ENCODE measurements around the gene OSMR. TPM values are rescaled to one million over a fixed set of nuclear protein-coding genes. Genes with fewer than 3 reads are reported as not detected.
A peak's percentile ranks its signal among the peaks of the same experiment; 100 is the strongest.
"Not testable (repeated sequence)": the region's sequence is repeated elsewhere in the genome, so short reads cannot be mapped to it uniquely, and the experiment has no call there.

The OSMR gene
- total RNA-seq, 1 experiment from 2014 or later: 28.1 TPM

DNA sequence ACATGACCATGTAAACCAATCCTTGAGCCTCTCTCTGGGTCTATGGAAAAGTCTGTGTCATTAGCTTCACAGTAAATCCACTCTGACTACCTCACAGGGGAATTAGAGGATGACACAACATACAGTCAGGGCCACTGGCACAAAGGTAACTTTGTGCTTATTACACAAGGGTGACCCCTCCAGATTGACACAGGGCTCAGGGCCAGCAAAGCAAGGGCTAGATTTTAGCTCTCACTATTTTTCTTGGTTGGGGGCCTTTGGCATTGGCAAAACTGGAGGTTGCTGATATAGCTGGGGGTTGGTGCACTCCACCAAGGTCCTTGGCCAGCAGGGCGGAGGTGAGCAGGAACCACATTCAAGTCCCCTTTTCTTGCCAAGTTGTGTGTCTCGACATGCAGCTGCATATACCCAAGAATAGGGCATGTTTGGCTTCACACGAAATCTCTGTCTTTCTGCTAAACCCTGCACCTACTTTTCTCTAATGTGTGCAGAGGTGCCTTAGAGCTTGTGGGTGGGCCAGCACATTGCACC lies 15.2 kb upstream of the OSMR start:
- DNase-seq (ENCODE audit: low read depth): peak; percentile 37

GRCh38 chr5:38831117-38831516 lies 14.7 kb upstream of the OSMR start:
- no peak for DNase-seq (ENCODE audit: low read depth)

- peak; percentile 62 for DNase-seq (ENCODE audit: low read depth)
Measured at GRCh38 chr5:38831909-38832308, 13.9 kb upstream of the OSMR start.

DNA sequence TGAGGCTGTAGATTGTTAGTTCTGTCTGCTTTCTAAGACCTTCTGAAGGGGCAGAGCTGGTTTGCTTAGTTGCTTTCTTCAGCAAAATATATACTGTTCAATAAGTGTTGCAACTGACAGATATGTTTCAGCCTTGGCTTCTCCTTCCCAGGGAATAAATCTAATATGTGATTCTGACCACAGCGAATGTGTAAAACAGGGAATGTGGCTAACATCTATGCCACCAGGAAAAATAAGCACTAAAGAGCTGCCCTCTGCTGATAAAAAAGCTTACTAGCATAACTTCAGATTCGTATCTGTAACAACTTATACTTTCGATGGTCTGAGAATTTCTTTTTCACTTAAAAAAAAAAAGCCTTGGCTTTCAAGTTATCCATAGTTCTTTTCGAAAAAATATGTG lies 13.0 kb upstream of the OSMR start:
- DNase-seq (ENCODE audit: low read depth): no peak

- DNase-seq (ENCODE audit: low read depth): no peak
Measured at GRCh38 chr5:38835887-38836286, 9.9 kb upstream of the OSMR start.

DNA sequence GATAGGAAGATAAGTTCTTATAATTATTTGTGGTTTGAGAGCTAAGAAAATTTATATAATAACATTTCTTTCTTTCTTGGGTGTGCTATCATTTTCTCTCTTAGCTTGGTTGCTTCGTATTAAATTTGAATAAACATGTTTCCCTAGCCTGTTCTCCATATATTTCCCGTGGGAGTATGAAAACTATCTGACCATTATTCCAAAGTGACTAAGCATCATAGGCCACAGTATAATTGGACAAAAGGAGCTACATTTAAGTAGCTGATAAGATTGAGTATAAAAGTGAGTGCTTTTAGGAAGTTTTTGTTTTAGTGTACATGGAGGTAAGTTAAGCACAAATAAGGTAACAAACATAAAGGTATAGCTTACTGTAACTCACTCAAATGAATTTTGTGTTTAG lies 8.4 kb upstream of the OSMR start:
- DNase-seq (ENCODE audit: low read depth): peak; percentile 56

DNA sequence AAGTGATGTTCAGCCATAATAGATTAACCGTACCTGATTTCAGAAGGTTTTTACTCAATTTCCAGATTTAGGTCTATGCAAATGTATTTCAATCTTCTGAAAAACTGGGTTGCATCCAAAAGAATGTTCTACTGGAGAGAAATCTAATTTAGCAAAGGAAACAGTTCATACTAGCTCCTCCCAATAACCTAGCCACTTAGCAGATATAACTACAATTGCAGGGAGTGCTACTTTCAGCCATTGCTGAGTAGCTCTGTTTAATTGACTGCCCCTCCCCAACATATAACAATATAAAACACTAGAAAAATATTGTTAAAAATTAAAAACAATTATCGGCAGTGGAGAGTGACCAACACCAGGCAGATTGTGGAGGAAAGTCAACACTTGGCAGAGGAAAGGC lies 7.9 kb upstream of the OSMR start:
- DNase-seq (ENCODE audit: low read depth): no peak

GRCh38 chr5:38843665-38844064 lies 2.1 kb upstream of the OSMR start:
- DNase-seq (ENCODE audit: low read depth): no peak

- no peak for DNase-seq (ENCODE audit: low read depth)
Measured at GRCh38 chr5:38846379-38847011, 683 bp downstream of the OSMR start.

GRCh38 chr5:38847559-38848347 lies 1.9 kb downstream of the OSMR start:
- no peak for DNase-seq (ENCODE audit: low read depth)

GRCh38 chr5:38848637-38849036 lies 2.8 kb downstream of the OSMR start:
- DNase-seq (ENCODE audit: low read depth): no peak

DNA sequence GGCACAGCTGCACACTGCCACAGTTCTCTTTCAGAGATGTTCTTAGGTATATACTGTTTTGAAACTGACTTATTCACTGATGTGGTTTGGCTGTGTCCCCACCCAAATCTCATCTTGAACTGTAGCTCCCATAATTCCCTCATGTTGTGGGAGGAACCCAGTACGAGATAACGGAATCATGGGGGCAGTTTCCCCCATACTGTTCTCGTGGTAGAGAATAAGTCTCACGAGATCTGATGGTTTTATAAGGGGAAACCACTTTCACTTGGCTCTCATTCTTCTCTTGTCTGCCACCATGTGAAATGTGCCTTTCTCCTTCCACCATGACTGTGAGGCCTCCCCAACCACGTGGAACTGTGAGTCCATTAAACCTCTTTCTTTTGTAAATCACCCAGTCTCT lies 5.8 kb downstream of the OSMR start:
- not testable (repeated sequence) for DNase-seq (ENCODE audit: low read depth)

GRCh38 chr5:38853753-38854470 lies 8.1 kb downstream of the OSMR start:
- peak; percentile 94 for DNase-seq (ENCODE audit: low read depth)

- no peak for DNase-seq (ENCODE audit: low read depth)
Measured at GRCh38 chr5:38854907-38855306, 9.1 kb downstream of the OSMR start.

DNA sequence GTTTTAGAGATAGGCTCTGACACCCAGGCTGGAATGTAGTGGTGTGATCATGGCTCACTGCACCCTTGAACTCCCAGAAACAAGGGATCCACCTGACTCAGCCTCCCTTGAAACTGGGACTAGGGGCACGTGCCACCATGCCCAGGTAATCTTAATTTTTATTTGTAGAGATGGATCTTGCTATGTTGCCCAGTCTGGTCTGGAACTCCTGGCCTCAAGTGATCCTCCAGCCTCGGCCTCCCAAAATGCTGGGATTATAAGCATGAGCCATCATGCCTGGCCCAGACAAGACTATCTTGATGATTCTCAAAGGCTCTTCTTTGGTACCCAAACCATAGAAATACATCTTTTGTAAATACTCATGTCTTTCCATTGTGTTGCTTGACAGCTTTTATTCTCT lies 10.8 kb downstream of the OSMR start:
- no peak for DNase-seq (ENCODE audit: low read depth)

GRCh38 chr5:38858839-38859238 lies 13.0 kb downstream of the OSMR start:
- DNase-seq (ENCODE audit: low read depth): no peak

DNA sequence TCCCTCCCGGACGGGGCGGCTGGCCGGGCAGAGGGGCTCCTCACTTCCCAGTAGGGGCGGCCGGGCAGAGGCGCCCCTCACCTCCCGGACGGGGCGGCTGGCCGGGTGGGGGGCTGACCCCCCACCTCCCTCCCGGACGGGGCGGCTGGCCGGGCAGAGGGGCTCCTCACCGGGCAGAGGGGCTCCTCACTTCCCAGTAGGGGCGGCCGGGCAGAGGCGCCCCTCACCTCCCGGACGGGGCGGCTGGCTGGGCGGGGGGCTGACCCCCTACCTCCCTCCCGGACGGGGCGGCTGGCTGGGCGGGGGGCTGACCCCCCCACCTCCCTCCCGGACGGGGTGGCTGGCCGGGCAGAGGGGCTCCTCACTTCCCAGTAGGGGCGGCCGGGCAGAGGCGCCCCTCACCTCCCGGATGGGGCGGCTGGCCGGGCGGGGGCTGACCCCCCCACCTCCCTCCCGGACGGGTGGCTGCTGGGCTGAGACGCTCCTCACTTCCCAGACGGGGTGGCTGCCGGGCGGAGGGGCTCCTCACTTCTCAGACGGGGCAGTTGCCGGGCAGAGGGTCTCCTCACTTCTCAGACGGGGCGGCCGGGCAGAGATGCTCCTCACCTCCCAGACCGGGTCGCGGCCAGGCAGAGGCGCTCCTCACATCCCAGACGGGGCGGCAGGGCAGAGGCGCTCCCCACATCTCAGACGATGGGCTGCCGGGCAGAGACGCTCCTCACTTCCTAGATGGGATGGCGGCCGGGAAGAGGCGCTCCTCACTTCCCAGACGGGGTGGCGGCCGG lies 16.4 kb downstream of the OSMR start:
- not testable (repeated sequence) for DNase-seq (ENCODE audit: low read depth)

- DNase-seq (ENCODE audit: low read depth): no peak
Measured at GRCh38 chr5:38866362-38867031, 20.7 kb downstream of the OSMR start.

- DNase-seq (ENCODE audit: low read depth): no peak
Measured at GRCh38 chr5:38867032-38867398, 21.2 kb downstream of the OSMR start.

DNA sequence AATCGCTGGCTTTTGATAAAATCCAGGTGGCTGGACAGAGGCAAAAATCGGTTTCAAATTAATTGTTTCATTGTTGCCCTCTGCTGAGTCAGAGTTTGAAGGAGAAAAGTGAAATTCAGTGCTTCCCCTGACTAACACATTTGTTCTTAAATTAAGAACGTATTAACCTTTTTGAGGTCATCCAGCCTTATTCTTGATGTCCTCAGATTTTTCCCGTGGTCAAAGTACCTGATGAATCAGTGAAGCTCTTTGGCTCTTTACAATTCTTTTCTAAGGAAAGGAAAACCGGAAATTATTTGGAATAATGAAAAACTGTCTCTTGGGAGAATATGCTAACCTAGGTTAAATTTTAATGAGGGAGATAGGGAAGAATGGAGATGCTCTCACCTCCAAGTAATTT lies 21.6 kb downstream of the OSMR start:
- DNase-seq (ENCODE audit: low read depth): no peak

GRCh38 chr5:38870595-38870994 lies 24.8 kb downstream of the OSMR start:
- DNase-seq (ENCODE audit: low read depth): no peak

All from LHCN-M2 (cell line).